Tracheal epithelial cell (primary cell): Measurements from ENCODE around the gene ENTPD3. TPM values are rescaled to one million over a fixed set of nuclear protein-coding genes. Genes with fewer than 3 reads are reported as not detected.

Experiments
- total RNA-seq: library from RNA; depleted of rRNA; stranded (reverse); fragments of >200 nt; gene quantifications from 2 replicates; pipeline ENCODE4 v1.2.1, GENCODE V29; 2014

Gene ENTPD3
- 8.2 and 17.9 TPM in 2 replicates for total RNA-seq

GRCh38 chr3:40387001-40387894 is at the start of gene ENTPD3:
ENTPD3 (plus strand) TSS chr3:40387184; CDS start chr3:40388058, 874 bp downstream.

GRCh38 chr3:40456940-40457823 is 70.2 kb downstream of the ENTPD3 start, which contains the start of gene RPL14:
RPL14 (plus strand) TSS chr3:40457339; CDS start chr3:40457472, 133 bp downstream.

GRCh38 chr3:40476478-40477470 is 89.8 kb downstream of the ENTPD3 start, which contains the start of gene ZNF619:
ZNF619 (plus strand) TSS chr3:40477122; CDS start chr3:40477980, 858 bp downstream.

Other genes with a start within 250 kb of the ENTPD3 start
- gene EIF1B, start 77.5 kb upstream of the ENTPD3 start, total RNA-seq = 11.7 and 11.8 TPM in 2 replicates
- gene RPL14, start 70.2 kb downstream of the ENTPD3 start, total RNA-seq = 328 and 612 TPM in 2 replicates
- 4.8 and 5.1 TPM in 2 replicates for gene ZNF619, start 89.9 kb downstream of the ENTPD3 start, total RNA-seq
- 0.64 and 1.2 TPM in 2 replicates for gene ZNF620, start 118.9 kb downstream of the ENTPD3 start, total RNA-seq
- 8.0 and 10.9 TPM in 2 replicates for gene ZNF621, start 137.8 kb downstream of the ENTPD3 start, total RNA-seq